ENCODE data around the gene CTNS.

- TF ChIP-seq, protein P1, sequence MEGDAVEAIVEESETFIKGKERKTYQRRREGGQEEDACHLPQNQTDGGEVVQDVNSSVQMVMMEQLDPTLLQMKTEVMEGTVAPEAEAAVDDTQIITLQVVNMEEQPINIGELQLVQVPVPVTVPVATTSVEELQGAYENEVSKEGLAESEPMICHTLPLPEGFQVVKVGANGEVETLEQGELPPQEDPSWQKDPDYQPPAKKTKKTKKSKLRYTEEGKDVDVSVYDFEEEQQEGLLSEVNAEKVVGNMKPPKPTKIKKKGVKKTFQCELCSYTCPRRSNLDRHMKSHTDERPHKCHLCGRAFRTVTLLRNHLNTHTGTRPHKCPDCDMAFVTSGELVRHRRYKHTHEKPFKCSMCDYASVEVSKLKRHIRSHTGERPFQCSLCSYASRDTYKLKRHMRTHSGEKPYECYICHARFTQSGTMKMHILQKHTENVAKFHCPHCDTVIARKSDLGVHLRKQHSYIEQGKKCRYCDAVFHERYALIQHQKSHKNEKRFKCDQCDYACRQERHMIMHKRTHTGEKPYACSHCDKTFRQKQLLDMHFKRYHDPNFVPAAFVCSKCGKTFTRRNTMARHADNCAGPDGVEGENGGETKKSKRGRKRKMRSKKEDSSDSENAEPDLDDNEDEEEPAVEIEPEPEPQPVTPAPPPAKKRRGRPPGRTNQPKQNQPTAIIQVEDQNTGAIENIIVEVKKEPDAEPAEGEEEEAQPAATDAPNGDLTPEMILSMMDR (IDR thresholded peaks at IDR 0.05), result no peak
- no peak for TF ChIP-seq EZH2 (IDR thresholded peaks at IDR 0.05)
Measured at GRCh38 chr17:3655766-3656165, 19.2 kb downstream of the CTNS start.
